COLO668 (cell line): ENCODE data around the gene FOXL2.

ENCODE experiments used
- DNase-seq: peaks from one replicate; lab custom pipeline; 2025; ENCODE audit not compliant: unreplicated experiment; lab: John Stamatoyannopoulos, UW

The FOXL2 gene

DNA sequence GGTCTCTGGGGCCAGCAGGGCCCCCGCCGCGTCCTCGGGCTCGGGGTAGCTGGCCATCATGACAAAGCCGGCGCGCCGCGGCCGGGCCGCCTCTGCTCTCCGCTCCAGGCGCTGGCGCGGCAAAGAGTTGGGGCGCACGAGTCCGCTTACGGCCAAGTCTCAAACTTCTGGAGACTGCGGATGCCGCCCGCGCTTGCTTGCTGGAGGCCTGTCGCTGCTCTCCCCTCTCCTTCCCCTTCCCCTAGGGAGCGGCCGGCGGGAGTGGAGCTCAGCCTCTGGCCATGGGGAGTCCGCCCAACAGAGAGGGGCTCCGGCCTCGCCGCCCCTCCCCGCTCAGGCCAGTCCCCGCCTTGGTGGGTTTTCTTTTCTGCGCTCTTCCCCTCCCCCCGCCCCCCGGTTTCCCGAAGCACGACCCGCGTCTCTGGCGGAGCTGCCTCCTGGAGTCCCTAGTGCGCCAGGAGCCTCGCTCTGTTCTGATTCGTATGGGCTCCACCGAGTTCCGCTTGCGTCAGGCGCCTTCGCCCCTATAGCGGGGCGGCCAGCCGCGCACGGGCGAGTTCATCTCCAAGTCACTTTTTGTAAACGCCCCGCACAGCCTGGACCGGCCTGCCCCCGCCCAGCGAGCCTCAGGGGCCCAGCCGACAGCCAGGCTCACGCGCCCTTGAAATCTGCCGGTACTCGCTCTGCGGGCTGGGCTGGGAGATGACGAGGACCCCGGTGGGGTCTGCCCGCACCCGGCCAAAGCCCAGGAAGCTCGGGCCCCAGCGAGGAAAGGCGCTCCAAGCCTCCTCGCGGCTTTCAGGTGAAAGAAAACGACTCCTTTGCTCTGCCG lies at the start of gene FOXL2, which contains the start of gene FOXL2NB:
Gene FOXL2, minus strand, starts transcription at position 475 of the 832 bp plus-strand sequence. Its CDS starts 415 bp downstream, at position 60.
Gene FOXL2NB, plus strand, starts transcription at position 555 of the 832 bp plus-strand sequence. Its CDS starts 148 bp downstream, at position 703.
- peak; percentile 39 for DNase-seq

DNA sequence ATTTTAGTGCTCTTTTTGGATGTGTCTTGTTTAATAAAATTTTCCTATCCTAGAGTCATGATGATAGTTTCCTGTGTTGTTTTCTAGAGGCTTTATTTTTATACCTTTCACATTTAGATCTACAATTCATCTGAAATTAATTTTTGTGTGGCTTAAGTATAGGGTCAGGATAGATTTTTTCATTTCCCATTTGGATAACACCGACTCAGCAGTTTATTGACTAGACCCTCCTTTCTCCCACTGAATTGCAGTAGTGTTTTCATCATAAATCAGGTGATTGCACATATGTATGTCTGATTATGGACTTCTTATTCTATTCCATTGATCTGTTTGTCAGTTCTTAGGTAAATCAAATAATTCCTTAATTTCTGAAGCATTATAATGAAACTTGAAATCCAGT lies 48.8 kb upstream of the FOXL2 start:
- no peak for DNase-seq

DNA sequence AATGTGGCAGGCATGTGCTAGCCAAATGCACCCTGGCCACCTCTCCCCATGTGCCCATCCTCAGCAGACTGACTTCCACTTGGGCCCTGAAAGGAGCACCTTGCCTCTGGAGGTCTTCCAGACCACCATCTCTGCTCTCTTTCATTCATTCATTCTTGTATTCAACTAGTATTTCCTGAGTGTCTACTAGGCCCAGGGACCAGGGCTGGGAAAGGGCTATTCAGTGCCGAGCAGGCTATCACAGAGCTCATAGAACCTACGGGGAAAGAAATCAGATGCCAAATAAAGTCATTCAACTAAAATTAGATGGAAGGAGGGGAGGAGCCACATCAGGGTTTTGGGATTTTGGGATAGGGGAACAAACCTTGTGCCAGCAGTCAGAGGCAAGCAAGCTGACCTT lies 40.2 kb upstream of the FOXL2 start:
- no peak for DNase-seq

DNA sequence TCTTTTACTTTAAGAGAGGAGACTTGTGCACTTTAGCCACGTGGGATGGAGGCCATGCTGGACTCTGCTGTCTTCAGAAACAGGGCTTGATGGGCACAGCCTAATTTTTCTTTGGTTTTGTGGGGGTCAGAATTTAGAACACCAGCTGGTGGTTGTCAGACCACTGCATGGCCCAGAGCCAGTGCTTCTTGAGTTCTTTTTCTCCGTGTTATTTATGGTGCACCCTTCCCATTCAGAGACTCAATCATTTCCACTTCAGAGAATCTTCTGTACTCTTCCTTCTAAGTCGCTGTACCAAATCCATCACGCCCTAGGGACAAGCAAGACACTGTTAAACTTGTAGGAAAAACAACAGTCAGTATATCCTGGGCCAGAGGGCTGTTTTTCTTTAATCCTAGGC lies 39.0 kb upstream of the FOXL2 start:
- DNase-seq = no peak

DNA sequence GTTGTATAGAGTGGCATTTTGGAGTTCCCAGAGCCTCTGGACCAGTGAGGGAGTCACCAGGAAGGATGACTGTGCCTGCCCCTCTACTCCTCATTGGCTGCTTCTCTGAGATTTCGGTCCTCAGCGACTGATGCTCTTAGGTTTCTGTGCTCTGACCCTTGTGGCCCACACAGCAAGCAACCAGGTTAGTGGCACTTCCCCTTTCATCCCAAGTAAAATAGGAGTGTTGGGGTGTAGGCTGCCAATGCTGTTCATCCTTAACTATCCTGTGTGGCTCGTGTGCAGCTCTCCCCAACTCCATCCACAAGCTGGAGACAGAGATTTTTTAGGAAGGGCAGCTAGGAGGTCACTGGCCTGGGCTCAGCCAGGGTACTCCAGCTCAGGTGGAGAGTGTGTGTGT lies 37.9 kb upstream of the FOXL2 start:
- no peak for DNase-seq

DNA sequence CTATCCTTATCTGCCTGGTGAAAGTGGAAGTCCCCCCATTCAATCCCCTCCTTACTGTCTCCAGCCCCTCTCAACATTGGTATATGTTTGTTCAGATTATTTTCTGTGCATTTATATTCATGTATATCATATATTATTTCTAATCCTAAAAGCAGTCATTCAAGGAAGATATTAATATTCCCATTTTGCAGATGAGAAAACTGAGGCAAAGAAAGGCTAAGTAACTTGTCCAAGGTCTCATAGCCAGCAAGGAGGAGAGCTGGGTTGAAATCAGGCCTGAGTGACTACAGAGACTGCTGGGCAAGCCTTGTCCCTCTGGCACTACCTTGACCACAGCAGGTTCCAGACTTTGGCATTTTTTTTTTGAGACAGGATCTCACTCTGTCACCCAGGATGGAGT lies 29.1 kb upstream of the FOXL2 start:
- DNase-seq = no peak

DNA sequence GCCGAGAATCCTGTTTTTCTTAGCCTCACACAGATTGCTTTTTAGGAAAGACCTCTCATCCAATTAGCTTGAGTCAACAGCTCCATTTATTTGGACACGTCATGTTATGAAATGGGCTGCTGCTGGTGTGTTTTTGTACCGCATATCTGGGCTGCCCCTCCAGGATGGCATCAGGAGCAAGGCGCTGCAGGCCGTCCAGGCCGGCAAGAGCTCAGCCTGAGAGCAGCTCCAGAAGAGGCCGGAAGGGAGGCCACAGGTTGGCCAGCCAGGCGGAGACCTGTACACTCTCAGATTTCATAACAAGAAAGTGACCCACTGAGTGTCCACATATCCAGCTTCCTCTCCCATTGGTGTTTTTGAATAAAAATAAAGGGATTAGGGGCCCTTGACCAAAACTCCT lies 28.4 kb upstream of the FOXL2 start:
- DNase-seq = no peak

DNA sequence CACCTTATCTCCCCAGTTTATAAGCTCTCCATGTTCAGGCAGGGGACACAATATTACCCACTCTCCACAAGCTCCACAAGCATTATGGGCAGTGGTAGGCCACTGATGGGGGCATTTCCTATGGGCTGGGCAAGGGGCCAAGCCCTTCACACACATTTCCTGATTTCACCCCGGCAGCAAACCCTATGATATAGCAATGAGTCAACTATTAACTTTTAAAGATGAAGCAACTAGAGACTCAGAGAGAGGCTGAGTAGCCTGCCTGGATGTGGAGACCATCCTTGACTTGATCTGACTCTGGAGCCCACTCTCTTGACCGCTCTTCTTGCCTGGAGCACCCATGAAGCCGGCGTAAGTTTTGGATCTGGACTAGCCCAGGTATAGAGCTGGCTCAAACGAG lies 27.5 kb upstream of the FOXL2 start:
- no peak for DNase-seq

DNA sequence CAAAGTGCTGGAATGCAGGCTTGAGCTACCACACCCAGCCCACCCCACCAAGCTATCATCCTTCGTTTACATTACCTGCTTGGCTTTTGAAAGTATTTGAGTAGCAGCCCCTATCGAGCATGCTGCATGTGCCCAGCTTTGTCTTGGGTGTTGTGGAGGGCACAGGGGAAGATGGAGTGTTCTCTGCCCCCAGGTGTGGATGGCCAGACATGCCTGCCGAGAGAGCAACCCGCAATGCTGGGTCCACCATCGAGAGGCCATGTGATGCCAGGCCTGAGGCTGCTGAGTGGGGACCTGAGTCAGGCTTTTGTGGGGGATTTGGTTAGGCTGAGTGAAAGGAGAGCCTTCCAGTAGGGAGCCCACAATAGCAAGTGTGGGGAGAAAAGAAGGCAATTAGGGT lies 26.0 kb upstream of the FOXL2 start:
- no peak for DNase-seq

DNA sequence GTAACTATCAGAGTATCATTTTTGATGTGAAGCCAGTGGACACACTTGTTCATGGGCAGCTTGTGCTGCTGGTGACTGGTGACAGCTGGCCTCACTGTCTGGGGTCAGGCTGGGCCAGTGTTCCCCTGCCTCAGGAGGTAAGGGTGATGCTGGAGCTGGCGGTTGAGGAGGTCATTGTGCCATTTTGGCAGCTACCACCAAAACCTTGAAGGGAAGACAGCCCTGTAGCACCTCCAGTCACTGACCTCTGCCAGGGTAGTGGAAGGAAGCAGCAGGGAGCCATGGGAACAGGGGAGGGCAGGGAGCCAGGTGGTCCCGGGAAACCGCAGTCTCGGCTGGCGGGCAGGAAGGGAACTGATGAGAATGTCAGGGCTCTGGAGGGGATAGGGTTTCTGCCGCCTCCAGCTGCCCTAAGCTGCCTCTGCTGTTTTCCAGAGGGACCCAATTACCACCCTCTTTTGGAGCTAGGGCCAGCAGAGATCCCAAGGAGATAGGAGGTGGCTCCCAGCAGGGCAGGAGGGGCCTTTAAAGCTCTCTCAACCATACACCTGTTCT lies 24.9 kb upstream of the FOXL2 start:
- no peak for DNase-seq

DNA sequence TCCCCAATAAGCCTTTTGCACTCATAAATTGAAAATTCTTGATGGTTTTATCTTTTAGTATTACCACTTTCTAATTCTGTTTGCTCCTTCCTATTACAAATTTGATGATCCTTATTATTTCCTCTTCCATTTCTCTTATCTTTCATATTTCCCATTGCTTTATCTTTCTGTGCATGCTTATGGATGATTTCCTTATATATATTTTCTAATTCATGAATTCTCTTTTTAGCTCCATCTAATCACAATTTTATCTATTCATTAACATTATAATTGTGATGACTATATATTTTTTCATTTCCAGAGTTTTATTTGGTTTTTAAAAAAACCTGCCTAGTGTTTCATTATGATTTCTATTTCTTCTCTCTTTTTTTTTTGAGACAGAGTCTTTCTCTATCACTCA lies 18.0 kb upstream of the FOXL2 start:
- no peak for DNase-seq

DNA sequence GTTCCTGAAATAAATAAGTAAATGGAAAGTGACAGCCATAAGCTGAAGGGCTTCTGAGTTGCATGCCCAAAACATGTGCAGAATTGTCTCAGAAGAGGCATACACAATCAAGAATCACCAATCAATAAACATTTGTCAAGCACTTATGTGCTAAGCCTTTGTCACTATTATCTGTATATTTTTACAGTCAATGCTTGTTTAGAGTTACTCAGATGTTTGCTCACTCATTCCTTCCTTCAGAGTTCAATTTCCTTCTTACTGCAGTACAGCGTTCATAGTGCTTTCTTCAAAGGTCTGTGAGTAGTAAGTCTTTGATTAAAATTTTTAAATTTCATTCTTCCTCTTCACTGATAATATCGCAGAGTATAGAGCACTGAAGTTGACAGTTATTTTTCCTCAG lies 17.3 kb upstream of the FOXL2 start:
- no peak for DNase-seq

DNA sequence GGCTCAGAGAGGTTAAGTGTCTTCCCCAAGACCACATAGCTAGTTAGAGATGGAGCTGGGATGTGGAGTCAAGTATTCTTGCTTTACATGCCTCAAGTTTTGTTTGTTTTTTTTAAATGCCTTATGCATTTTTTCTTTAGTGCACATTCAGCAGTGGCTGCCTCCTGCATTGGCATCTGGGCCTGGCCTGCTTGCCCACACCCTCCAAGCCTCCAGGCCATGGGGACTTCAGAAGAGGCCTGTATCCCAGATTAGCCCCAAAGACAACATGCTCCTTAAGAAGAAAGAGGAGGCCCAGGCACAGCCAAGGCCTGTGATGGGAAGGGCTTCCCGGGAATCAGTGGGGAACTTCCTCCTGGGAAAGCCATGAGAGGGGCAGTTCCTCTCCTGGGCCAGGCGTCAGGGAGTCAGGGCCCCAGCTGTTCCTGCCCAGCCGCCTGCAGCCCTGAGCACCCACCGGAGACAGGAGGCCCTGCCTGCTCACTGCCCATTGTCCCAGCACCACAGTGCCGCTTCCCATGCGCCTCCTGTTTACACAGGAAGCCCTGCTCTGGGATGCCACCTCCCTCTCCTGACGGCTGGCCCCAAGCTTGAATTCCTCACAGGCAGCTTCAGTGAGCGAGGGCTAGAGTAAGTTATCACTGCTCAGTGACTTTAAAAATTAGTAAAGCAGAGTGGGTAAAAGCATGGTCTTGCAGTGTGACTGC lies 16.1 kb upstream of the FOXL2 start:
- no peak for DNase-seq

DNA sequence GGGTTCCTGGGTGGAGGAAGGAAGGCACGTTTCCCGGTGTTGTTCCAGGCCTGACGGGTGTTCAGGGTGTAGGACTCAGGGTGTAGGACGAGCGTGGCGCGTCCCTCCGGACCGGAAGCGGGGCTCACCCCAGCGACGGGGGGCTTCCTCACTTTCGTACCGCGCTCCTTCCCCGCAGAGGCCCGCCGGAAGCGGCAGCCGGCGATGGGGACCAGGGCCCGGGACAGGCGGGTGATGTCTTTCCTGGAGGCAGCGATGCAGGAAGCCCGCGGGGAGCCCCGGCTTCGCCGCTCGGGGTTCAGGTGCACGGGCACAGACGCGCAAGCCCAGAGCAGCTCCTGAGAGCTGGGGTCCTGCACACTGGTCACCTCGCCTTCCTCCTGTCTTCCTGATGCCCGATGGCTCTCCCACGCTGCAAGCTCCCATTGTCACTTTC lies 13.5 kb upstream of the FOXL2 start:
- no peak for DNase-seq

DNA sequence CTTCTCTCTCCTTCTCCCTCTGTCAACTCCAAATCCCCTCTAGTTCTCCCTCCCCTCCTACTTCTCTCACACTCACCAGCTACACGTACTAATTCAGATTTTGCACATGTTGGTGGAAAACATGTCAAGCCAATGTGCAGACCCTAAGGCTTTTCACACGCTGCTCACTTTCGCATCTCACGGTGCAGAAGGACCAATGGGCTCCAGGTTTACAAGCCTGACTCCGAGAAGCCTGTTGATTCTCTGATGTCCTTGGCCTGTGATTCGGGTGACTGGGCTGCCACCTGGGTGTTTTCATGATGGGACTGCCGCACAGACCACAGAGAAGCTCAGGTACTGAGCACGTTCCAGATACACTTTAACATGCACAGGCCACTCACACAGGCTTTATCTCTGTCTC lies 3.8 kb upstream of the FOXL2 start:
- no peak for DNase-seq

DNA sequence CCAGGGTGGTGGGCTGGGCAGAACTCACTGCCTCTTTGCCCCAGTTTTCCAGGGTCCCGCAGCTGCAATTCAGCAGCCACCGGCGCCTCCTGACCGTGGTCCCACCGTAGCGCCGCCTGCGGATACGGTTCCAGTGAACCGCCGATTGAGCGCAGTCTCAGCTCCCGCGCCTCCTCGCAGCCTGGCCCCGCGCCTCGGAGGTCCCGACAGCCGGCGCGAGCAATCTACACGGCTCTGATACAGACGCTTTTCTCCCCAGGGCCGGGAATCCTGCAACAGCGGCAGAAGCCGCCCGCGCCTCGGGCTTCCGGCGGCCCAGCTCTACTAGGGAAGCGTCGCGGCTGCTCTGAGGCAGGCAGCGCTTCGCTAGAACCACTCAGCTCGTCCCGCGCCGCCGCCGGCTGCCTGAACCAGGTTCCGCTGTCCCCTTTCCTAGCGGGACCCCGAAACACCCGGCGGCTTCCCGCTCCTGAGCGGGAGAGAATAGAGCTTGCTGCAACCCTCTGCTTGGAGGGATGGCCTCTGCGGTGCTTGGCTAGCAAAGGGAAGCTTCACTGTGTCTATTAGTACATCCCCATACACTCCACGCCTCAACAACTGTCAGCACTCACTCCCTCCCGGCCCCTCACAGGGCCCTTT lies 3.2 kb upstream of the FOXL2 start:
- DNase-seq = peak; percentile 37

DNA sequence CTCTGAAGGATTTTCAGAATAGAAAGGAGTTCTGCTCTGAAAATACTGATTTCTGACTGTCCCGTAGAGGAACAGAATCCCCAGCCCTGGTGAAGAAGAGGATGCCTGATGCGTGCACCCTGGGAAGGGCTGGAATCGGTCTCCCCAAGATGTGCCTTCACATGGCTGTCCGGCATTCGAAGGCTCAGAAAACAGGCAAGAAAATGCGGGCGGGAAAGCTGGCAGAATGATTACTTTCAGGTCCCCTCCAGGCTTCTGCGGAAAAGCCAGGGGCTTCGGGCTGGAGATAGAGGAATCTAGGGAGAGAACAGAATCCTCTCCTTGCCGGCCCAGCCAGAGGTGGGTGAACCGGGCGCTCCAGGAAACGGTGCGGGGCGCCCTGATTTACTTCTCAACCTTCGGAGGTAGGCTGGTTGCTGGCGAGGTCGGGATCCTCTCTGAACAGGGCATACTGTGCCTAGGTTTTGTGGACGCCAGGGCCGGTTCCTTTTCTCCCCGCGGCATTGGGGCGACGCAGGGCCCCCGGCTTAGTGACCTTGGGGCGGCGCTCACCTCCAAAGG lies 2.6 kb upstream of the FOXL2 start:
- DNase-seq = no peak

DNA sequence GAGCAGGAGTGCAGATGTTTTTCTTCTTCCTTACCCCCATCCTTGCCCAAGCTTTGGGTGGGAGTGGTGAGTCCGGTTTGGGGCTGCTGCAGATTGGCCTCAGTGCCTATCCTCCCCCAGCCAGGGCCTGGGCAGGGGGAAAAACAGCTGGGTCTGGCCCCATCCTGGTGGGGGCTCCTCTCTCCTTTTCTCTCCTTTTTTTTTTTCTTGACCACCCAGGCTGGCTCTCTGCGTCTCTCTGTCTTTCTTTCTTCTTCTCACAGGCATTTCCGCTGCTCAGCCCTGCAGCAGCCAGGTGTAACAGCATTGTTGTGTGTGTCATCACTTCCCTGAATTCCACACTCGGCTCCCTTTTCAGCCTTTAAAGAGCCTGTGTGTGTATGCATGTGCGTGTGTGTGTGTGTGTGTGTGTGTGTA lies 2.1 kb upstream of the FOXL2 start:
- DNase-seq = no peak

DNA sequence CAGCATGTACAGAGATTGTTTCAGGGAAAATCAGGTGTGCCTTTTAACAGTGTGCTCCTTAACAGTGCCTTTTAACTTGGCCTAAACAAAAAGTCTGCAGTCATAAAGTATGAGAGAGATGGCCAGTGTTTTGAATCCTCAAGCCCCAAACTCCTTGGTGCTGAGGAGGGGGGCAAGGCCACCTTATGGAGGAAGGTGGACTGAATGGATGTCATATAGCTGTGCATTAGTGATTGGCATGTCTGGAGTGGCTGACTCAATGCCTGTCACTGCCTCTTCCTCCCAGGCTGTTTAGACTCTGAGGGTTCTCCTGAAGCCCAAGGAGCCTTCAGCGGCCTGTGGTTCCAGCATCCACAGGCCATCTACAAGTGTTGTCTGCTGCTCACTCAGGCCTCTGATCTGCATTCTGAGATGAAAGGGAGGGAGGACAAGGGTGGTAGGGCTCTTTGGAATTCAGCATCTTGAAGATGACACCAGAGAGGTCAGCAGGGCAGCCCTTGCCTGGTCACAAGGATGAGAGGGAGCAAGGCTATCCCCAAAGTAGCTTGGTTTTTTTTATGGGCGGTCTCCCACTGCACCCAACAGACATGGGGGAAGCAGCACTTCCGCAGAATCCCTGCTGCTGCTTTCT lies 1.5 kb upstream of the FOXL2 start:
- DNase-seq = no peak

DNA sequence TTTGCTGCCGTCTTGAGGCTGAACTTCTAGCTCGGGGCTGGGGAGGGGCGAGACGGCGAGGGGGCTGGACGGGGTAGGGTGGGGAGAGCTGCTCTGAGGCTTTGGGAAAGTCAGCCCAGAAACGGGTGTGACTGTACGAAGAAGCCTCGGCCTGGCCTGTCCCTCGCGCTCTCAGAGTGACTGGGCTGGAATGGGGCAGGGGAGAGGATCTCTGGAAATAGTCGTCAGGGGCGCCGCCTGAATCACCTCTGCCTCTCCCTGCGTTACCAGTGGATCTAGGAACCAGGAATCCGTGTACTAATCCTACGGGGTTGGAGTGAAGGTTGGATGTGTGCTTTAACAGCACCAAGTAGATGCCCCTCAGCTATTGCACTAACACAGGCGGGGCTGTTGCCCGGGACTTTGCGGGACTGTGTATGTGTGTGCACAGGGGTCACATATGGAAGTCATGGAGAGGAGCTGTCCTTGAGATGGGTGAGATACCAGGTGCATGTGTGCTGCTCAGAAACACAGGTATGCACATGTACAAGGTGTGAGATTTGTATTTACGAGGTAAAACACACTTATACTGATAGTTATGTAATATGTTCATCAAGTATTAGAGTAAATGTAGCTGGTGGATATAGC lies 671 bp upstream of the FOXL2 start:
- DNase-seq = no peak
